Activated T-cell treated with anti-CD3 and anti-CD28 coated beads for 1 hour (primary cell): ENCODE data around the gene HOXA6.

ENCODE experiments used
- DNase-seq: peaks from one replicate; pipeline ENCODE4 v3.0.0-alpha.2; 2020; ENCODE audit warnings: low read depth

Gene HOXA6

GRCh38 chr7:27149842-27150567 lies 2.4 kb upstream of the HOXA6 start:
- DNase-seq = no peak

DNA sequence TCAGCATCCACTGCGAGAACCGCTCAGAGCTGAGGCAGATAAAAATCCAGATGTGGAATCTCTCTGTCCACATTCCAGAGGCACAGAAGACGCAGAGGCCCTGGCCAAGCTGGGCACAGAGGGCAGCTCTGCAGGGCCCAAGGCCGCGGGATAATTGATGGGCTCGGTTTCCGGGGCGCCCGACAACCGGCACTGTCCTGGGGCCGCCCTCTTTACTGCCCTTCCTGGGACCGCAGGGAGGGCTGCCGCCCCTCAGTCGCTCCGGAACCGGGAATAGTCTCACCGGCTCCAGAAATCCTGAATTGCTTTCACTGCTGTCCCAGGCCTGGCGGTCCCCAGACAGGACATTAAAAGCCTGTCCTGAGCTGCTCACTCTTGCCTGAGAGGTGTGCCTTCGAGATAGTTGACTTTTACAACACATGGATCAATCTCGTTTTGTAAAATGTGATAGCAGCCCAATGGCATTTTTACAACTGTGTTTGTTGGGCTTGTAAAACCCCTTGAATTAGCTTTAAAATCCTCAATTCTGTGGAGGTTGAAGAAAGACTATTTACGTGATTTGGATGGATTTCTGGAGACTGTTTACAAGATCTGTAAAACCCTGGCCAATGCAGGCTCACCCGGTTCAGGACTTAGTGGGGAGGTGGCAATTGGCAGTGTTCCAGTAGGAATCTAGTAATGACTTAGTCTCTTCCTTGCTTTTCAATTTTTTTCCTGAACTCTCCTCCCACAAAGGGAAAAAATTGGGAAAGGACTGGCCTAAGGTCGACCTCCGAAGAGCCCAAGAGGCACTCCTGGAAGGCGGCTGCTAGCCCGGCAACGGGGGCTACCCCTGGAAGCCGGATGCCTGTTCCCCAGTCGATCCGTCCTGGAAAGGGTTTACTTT lies 1.4 kb upstream of the HOXA6 start:
- DNase-seq = no peak

- no peak for DNase-seq
Measured at GRCh38 chr7:27148031-27148755, 619 bp upstream of the HOXA6 start.

- no peak for DNase-seq
Measured at GRCh38 chr7:27146491-27147198, 929 bp downstream of the HOXA6 start.

- no peak for DNase-seq
Measured at GRCh38 chr7:27145914-27146412, 1.6 kb downstream of the HOXA6 start.

- DNase-seq = no peak
Measured at GRCh38 chr7:27145165-27145913, 2.2 kb downstream of the HOXA6 start.

DNA sequence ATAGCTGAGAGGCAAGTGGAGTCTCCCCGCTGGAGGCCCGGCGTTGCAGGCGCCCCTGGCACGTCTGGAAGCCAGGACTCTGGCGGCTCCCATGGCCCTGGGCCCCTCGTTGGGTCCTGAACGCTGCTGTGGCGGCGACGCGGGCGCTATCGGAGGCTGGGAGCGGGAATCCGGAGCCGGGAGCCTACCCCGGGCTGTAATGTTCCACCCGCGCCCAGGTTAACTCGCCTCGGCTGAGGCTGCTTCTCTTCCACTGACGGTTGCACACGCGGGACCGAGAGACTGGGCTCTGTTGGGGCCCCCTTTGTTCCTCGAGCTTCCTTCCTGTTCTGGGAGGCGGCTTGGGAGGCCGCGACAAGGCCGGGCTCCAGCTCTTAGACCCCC lies 2.8 kb downstream of the HOXA6 start:
- DNase-seq = no peak

DNA sequence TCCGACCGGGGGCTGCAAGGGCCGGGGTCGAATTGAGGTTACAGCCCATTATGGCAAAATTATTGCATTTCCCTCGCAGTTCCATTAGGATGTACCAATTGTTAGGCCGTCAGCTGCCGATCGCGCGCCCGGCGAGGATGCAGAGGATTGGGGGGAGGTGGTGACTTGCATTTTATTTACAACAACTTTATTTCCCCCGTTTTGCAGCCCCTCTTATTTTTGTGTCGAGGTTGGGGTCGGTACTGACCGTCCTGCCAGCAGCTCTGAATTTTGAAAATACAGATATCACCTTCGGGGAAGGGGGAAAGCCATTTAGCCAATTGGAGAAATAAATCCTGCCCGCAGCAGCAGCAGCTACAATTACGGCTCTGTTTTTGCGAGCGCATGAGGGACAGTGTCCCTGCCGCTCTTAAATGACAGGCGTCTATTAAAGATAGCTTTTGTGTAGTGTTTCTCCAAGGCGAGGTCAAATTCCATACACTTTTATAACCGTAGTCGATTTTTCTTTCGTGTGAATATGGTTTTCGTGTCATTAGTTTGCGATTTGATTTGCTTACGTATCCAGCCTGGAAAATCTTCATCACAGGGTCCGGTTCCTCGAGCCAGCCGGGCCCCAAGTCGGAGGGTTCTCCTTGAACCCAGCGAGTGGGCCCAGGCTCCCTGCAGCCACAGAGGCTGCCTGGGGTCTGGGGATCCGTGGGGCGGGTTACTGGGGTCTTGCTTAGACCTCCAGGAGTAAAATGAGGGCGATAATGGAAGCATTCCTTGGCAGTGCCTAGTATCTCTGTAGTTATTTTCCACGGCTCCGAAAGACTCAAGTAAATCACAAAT lies 3.4 kb downstream of the HOXA6 start:
- no peak for DNase-seq

- no peak for DNase-seq
Measured at GRCh38 chr7:27143023-27143949, 4.3 kb downstream of the HOXA6 start, which contains the start of gene HOXA5. Gene HOXA5 (minus strand): TSS chr7:27143681. CDS start chr7:27143607, 74 bp downstream.

DNA sequence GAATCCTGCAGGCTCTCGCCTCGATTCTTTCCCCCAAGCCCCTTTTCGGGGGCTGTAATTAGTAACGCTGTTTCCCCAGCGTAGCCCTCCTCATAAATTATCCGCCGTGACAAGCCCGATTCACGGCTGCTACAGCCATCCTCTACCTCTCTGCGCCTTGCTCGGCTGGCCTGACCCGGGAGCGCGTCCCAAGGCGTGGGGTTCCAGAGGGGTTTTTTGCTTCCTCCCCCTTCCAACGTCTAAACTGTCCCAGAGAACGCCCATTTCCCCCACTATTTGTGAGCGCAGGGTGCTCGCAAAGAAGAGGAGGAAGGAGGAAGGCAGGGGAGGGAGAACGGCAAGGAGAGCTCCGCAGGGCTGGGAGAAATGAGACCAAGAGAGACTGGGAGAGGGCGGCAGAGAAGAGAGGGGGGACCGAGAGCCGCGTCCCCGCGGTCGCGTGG lies 5.0 kb downstream of the HOXA6 start:
- DNase-seq = no peak

DNA sequence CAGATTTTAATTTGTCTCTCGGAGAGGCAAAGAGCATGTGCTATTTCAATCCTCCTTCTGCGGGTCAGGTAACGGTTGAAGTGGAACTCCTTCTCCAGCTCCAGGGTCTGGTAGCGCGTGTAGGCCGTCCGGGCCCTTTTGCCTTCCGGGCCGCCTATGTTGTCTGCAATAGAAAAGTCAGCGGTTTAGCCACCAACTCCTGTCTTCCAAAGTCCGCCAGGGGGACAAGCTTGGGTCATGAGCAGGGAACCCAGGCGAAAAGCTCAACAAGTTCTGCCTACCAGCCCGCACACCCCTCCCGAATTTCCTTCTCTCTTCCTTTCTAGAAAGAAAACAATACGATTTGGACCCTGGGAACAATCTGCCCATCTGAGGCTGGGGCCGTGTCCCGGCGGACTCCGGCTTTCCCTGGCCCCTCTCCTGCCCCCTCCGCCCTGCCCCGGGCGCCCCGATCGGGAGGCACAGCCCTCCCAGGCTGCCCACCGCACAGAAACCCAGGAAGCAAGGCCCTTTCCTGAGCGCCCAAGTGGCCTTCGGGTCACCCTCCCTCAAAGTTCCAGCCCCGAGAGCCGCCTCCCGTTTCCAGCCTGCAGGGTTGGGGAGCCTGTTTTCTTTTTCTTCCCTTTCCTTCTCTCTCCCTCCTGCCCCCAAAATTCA lies 5.5 kb downstream of the HOXA6 start:
- no peak for DNase-seq

DNA sequence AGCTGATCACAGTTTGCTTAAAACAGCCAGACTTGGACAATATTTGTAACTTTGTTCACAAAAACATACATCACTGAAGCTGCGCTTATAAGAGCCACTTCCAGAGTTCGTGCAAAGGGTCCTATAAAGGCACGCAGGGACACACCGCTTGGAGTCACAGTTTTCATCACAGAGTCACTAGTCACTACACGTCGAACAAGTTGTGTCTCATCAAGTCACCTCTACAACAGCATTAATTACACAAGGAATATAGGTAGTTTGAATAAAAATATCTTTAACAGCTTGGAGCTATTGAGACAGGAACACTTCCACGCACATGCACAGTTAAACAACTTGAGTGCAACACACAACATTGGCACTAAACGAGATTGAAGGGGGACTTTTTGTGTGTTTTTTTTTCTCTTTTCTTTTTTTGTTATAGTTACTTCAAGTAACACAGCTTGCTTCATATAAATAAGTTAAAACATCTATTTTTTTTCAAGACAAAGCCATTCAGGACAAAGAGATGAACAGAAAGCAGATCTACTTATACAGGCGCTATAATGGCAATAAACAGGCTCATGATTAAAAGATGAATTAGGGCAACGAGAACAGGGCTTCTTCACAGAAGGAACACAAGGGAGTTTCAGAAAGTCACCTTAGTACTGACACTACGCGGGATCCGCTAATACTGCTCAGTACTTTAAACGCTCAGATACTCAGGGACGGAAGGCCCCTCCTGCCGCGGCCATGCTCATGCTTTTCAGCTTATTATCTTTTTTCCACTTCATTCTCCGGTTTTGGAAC lies 6.2 kb downstream of the HOXA6 start:
- DNase-seq = no peak

GRCh38 chr7:27140126-27140857 lies 7.3 kb downstream of the HOXA6 start:
- DNase-seq = no peak

GRCh38 chr7:27139334-27140125 lies 8.0 kb downstream of the HOXA6 start:
- DNase-seq = no peak

- no peak for DNase-seq
Measured at GRCh38 chr7:27138985-27139333, 8.6 kb downstream of the HOXA6 start.

DNA sequence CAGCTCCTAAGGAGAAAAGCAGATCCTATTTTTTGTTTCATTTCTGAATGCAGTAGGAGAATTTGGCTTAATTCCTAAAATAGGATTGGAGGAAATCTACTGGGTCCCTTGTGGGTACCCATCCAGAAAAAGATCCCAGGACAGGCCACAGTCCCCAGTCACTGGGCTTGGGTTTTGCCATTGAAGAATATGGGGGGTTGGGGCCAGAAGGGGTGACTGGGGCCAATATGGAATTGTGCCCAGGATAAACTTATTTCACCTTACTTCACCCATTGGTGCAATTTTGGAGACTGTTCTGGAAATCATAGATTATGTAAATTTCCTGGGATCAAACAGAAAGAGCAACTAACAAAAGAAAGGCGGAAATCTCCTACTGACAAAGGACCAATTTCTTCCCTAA lies 9.1 kb downstream of the HOXA6 start:
- DNase-seq = no peak
